GM21619 (cell line): ENCODE measurements around the gene RUNDC1.
A peak's percentile ranks its signal among the peaks of the same experiment; 100 is the strongest.
"Not testable (repeated sequence)": the region's sequence is repeated elsewhere in the genome, so short reads cannot be mapped to it uniquely, and the experiment has no call there.

ENCODE experiments used
- ATAC-seq: cut with Tn5 transposase; IDR thresholded peaks from one replicate; pipeline ENCODE4 v1.9.1; 2021; ENCODE audit not compliant: unreplicated experiment

The RUNDC1 gene

GRCh38 chr17:42989726-42990652 is 9.6 kb downstream of the RUNDC1 start:
- ATAC-seq: no peak

- no peak for ATAC-seq
Measured at GRCh38 chr17:42991471-42991870, 11.1 kb downstream of the RUNDC1 start.

GRCh38 chr17:42992872-42993271 is 12.5 kb downstream of the RUNDC1 start:
- no peak for ATAC-seq

- ATAC-seq: not testable (repeated sequence)
Measured at GRCh38 chr17:42993913-42994312, 13.5 kb downstream of the RUNDC1 start.

- ATAC-seq: no peak
Measured at GRCh38 chr17:42997390-42997983, 17.1 kb downstream of the RUNDC1 start.

DNA sequence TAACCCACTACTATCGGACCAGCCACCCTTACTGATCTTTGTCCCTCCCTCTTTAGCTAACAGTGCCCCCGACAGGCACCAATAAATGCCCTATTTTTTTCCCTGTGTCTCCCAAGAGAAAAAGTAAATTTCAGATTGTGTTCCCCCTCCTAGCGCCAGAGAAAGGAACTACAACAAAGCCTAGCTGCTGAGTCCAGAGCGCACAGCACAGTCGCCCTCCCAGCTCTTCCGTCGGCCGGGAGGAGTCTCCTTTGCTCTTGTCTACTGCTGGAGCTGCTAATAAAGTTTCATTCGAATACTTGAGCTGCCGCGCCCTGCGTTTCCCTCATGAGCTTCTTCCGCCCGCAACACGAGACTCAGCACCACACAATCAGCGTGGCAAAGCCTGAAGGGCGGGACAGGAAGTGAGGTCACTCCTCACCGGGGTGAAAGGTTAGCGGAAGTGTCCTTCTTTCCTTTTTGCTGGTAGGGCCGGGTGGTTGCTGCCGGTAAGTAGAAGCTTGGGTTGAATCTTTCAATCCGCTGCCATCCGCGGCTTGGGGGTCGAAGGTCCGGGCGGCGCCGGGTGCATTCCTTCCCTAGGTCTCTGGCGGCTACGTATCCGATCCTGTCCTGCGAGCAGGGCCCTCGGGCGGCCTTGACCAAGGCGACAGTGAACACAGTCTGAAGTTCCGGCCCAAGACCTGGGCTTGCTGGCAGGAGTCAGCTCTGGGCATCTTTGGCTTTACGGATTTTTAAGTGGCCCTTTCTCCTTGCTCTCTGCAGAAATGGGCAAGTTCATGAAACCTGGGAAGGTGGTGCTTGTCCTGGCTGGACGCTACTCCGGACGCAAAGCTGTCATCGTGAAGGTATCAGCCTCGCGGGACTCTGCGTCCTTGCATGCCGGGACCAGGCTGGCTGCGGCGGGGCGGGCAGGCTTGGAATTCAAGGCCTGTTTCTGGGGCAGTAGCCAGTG is 17.9 kb downstream of the RUNDC1 start, which contains the start of gene RPL27:
RPL27 (plus strand) TSS at position 436 of the 955 bp plus-strand sequence; CDS start at position 768, 332 bp downstream.
- ATAC-seq: peak; percentile 92

DNA sequence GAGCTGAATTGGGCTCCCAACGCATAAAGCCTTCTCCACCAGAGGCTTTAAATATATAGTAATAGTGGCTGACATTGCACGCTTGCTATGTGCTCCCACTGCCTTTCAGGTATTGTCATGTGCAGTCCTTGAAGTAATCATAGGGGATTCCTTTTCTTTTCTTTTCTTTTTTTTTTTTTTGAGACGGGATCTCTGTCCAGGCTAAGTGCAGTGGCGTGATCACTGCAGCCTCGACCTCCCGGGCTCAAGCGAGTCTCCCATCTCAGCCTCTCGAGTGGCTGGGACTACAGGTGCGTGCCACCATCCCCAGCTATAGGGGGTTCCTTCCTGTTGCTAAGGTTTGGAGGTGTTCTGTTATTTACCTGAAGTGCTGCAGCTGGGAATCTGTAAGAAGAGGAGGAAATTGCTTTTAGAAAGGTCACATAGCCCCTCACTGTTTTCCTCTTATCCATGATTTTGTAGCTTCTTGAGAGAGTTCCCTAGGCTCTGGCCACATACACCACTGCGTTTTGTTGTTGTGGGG is 18.7 kb downstream of the RUNDC1 start:
- no peak for ATAC-seq

GRCh38 chr17:43000894-43001293 is 20.5 kb downstream of the RUNDC1 start:
- ATAC-seq: not testable (repeated sequence)

DNA sequence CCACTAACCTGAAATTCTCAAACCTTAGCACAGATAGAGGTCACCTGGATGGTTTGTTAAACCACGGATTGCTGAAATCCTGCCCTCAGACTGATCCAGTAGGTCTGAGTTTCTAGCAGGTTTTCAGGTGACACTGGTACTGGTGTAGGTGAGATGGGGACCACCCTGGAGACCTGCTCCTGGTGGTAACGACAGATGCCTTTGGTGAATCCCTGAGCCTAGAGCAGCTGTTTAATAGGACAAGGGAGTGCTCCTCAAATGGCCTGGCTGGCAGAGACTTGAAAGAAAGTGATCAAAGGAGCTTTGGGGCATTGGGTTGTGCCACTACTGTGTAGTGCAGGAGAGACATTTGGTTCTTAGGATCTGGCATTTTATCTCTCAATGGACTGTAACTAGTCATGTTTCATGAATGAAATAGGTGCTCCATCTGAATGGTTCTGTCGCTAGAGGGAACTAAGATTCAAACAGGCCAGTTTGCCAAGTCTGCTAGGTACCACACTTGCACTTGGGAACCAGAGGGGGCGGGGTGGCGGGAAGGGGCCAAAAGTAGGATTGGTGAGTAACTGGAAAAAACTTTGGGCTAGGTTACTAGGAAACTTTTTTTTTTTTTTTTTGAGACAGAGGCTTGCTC is 23.3 kb downstream of the RUNDC1 start:
- no peak for ATAC-seq

DNA sequence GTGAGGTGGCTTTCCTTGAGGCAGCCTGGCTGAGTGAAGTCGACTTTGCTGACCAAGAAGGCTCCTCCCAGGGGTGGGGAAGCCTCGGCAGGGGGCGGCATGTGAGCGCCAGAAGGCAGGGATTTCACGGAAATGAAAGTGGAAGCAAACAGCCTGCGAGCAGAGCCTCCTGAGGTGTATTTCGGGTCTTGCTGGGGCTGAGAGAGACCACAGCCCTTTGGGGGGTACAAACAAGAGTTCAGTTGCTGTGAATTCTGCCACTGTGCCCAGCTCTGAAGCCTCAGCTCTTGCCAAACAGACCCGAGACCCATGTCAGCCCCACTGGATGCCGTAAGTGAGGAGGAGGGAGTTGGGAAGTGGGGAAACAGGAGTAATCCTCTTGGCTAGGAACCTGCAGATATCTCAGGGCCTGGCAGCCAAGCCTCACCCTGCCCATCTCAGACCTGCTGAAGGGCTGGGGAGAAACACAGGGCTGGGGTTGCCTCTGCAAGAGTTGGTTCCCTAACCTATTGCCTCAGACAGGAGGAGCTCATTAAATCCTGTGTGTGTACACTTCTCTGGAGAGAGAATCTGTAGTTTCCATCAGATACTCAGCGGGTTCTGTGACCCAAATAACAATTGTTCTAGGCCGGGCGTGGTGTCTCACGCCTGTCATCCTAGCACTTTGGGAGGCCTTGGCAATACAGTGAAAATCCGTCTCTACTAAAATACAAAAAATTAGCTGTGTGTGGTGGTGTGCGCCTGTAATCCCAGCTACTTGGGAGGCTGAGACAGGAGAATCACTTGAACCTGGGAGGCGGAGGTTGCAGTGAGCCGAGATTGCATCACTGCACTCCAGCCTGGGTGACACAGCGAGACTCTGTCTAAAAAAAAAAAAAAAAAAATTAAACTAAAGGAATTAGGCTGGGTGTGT is 26.5 kb downstream of the RUNDC1 start, which contains the start of gene IFI35:
IFI35 (plus strand) TSS at position 146 of the 913 bp plus-strand sequence; CDS start at position 310, 164 bp downstream.
- peak; percentile 87 for ATAC-seq

DNA sequence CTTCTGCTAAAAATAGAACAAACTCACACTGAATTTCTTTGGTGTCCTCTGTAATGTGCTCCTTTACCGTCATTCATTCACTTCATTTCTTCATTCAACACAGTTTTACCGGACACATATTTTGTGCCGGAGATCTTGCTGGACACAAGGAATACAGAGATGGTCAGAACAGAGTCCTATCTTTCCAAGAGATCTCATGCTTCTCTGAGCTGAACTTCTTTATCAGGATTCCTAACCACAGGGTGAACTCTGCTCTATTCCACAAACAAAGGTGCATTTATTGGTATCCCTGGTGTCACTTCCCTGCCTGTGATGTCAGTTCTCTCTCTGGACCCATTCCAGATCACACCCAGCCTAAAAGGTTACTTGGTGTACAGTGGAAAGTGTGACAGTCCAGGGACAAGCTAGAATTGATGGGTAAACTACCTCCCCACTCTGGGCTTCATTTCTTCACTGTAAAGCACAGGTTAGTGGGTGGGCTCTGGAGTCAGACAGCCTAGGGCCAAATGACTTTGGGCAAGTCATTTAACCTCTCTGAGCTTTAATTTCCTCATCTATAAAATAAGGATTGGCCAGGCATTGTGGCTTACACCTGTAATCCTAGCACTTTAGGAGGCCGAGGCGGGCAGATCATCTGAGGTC is 30.4 kb downstream of the RUNDC1 start:
- ATAC-seq: no peak

GRCh38 chr17:43011728-43012472 is 31.5 kb downstream of the RUNDC1 start:
- no peak for ATAC-seq

GRCh38 chr17:43013296-43013695 is 32.9 kb downstream of the RUNDC1 start:
- no peak for ATAC-seq

DNA sequence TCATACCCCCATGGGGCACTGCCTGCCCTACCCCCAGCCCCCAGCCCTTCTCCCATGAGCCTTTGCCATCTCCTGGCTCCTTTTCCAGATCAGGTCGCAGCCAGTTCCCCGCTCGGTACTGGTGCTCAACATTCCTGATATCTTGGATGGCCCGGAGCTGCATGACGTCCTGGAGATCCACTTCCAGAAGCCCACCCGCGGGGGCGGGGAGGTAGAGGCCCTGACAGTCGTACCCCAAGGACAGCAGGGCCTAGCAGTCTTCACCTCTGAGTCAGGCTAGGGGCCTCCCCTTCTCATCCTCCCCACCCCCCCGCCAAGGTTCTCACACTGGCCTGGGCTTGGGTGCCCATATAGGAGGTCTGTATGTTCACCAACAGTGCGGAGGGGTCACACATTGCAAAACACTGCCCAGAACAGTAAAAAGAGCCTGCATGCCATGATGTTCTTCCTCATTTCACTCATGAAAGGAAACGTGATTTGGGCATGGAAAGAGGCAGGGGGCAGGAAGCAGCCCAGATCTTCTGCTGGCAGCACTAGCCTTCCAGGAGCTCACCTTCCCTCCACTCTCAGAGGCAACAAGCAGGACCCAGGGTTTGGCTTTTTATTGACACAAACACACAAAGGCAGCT is 33.8 kb downstream of the RUNDC1 start:
- ATAC-seq: no peak

GRCh38 chr17:43014649-43015542 is 34.5 kb downstream of the RUNDC1 start:
- ATAC-seq: no peak

GRCh38 chr17:43015579-43015978 is 35.2 kb downstream of the RUNDC1 start:
- ATAC-seq: no peak
